SK-N-SH treated with all-trans-retinoic acid at 6 μM for 48 hours (cell line): ENCODE measurements around the gene SEC22C.

Experiments
- ATAC-seq: fragments of 200-7000 bp; cut with Tn5 transposase; 3 replicates; pipeline ENCODE4 v1.9.1; 2020; ENCODE audit warnings: mild to moderate bottlenecking, moderate library complexity
- ARNTL ChIP-seq: fragments of 450-650 bp; formaldehyde crosslinking; IDR thresholded peaks from 2 replicates; pipeline ENCODE4 v1.5.0; 2020; ENCODE audit warnings: low read depth, mild to moderate bottlenecking, moderate library complexity, borderline replicate concordance
- BACH2 ChIP-seq: fragments of 250-450 bp; sonication (Bioruptor Pico); IDR thresholded peaks from 2 replicates; pipeline ENCODE4 v1.9.0; 2021; ENCODE audit warnings: mild to moderate bottlenecking, borderline replicate concordance
- CREB5 ChIP-seq: fragments of 250-450 bp; sonication (Bioruptor Pico); IDR thresholded peaks from 2 replicates; pipeline ENCODE4 v1.5.1; 2020; ENCODE audit warnings: low read depth, mild to moderate bottlenecking, moderate library complexity
- CSDC2 ChIP-seq: fragments of 250-450 bp; sonication (Bioruptor Pico); IDR thresholded peaks from 2 replicates; pipeline ENCODE4 v1.5.0; 2020; ENCODE audit warnings: mild to moderate bottlenecking, moderate library complexity
- CSRNP3 ChIP-seq: fragments of 250-450 bp; sonication (Bioruptor Pico); IDR thresholded peaks from 2 replicates; pipeline ENCODE4 v1.5.1; 2021; ENCODE audit warnings: mild to moderate bottlenecking, moderate library complexity
- ESRRG ChIP-seq: fragments of 250-450 bp; sonication (Bioruptor Pico); IDR thresholded peaks from 2 replicates; pipeline ENCODE4 v1.6.1; 2021; ENCODE audit warnings: mild to moderate bottlenecking
- GLIS3 ChIP-seq: fragments of 250-450 bp; sonication (Bioruptor Pico); IDR thresholded peaks from 2 replicates; pipeline ENCODE4 v1.5.0; 2020; ENCODE audit warnings: mild to moderate bottlenecking, moderate library complexity
- ISL1 ChIP-seq: fragments of 250-450 bp; sonication (Bioruptor Pico); IDR thresholded peaks from 2 replicates; pipeline ENCODE4 v2.1.2; 2022; ENCODE audit warnings: mild to moderate bottlenecking, moderate library complexity
- OSR1 ChIP-seq: fragments of 250-450 bp; sonication (Bioruptor Pico); IDR thresholded peaks from 2 replicates; pipeline ENCODE4 v1.8.0; 2022; ENCODE audit warnings: moderate library complexity, mild to moderate bottlenecking, inconsistent platforms
- PATZ1 ChIP-seq: fragments of 250-450 bp; sonication (Bioruptor Pico); IDR thresholded peaks from 2 replicates; pipeline ENCODE4 v1.8.0; 2020; ENCODE audit warnings: mild to moderate bottlenecking, moderate library complexity, borderline replicate concordance
- POU6F1 ChIP-seq: fragments of 250-450 bp; sonication (Bioruptor Pico); IDR thresholded peaks from 2 replicates; pipeline ENCODE4 v1.8.0; 2021; ENCODE audit warnings: low read depth, mild to moderate bottlenecking, moderate library complexity, borderline replicate concordance
- RARB ChIP-seq: fragments of 250-450 bp; sonication (Bioruptor Pico); IDR thresholded peaks from 2 replicates; pipeline ENCODE4 v1.8.0; 2021; ENCODE audit warnings: mild to moderate bottlenecking, moderate library complexity
- SNAI2 ChIP-seq: fragments of 250-450 bp; sonication (Bioruptor Pico); IDR thresholded peaks from 2 replicates; pipeline ENCODE4 v1.5.0; 2020; ENCODE audit warnings: mild to moderate bottlenecking, moderate library complexity
- TCF4 ChIP-seq: fragments of 250-450 bp; sonication (Bioruptor Pico); IDR thresholded peaks from 2 replicates; pipeline ENCODE4 v1.8.0; 2021; ENCODE audit warnings: mild to moderate bottlenecking, moderate library complexity, borderline replicate concordance
- TOX ChIP-seq: fragments of 250-450 bp; sonication (Bioruptor Pico); IDR thresholded peaks from 2 replicates; pipeline ENCODE4 v1.8.0; 2021; ENCODE audit warnings: mild to moderate bottlenecking, moderate library complexity, borderline replicate concordance
- TSHZ2 ChIP-seq: fragments of 250-450 bp; sonication (Bioruptor Pico); IDR thresholded peaks from 2 replicates; pipeline ENCODE4 v1.5.0; 2020; ENCODE audit warnings: mild to moderate bottlenecking, moderate library complexity
- ZC3H10 ChIP-seq: fragments of 250-450 bp; sonication (Bioruptor Pico); IDR thresholded peaks from 2 replicates; pipeline ENCODE4 v1.5.1; 2021; ENCODE audit warnings: mild to moderate bottlenecking, moderate library complexity
- ZFP3 ChIP-seq: fragments of 250-450 bp; sonication (Bioruptor Pico); IDR thresholded peaks from 2 replicates; pipeline ENCODE4 v1.5.0; 2020; ENCODE audit warnings: mild to moderate bottlenecking, moderate library complexity
- ZFP30 ChIP-seq: fragments of 450-650 bp; formaldehyde crosslinking; IDR thresholded peaks from 2 replicates; pipeline ENCODE4 v1.5.0; 2022; ENCODE audit warnings: mild to moderate bottlenecking, moderate library complexity
- ZNF565 ChIP-seq: fragments of 450-650 bp; formaldehyde crosslinking; conservative IDR thresholded peaks from 2 replicates; pipeline ENCODE4 v1.5.0; 2020; ENCODE audit warnings: low read depth, mild to moderate bottlenecking, moderate library complexity
- ZNF70 ChIP-seq: fragments of 450-650 bp; formaldehyde crosslinking; IDR thresholded peaks from 2 replicates; pipeline ENCODE4 v1.5.0; 2020; ENCODE audit warnings: mild to moderate bottlenecking, moderate library complexity
- ZNF8 ChIP-seq: fragments of 450-650 bp; formaldehyde crosslinking; IDR thresholded peaks from 2 replicates; pipeline ENCODE4 v1.5.0; 2020; ENCODE audit warnings: mild to moderate bottlenecking, moderate library complexity

SEC22C gene

GRCh38 chr3:42503957-42504333 is 77.8 kb downstream of the SEC22C start:
- TF ChIP-seq ISL1 (CRISPR knock-in tag): no peak
- TF ChIP-seq ARNTL: no peak
- no peak for TF ChIP-seq ZNF70 (CRISPR knock-in tag)
- ATAC-seq: no peak

- no peak for ATAC-seq
- TF ChIP-seq PATZ1 (CRISPR knock-in tag) (no peak), ZNF70 (CRISPR knock-in tag) (no peak), ZFP30 (CRISPR knock-in tag) (no peak), CSDC2 (no peak), SNAI2 (CRISPR knock-in tag) (no peak), BACH2 (CRISPR knock-in tag) (no peak), ZNF565 (no peak), ZNF8 (CRISPR knock-in tag) (no peak), OSR1 (CRISPR knock-in tag) (no peak), GLIS3 (CRISPR knock-in tag) (no peak), TSHZ2 (CRISPR knock-in tag) (no peak), ARNTL (no peak), ZFP3 (no peak), ISL1 (CRISPR knock-in tag) (no peak), ESRRG (CRISPR knock-in tag) (no peak), ZC3H10 (no peak), TCF4 (CRISPR knock-in tag) (no peak)
- TF ChIP-seq, all 23 proteins: peak for 0
Observed at GRCh38 chr3:42503251-42503924, 78.4 kb downstream of the SEC22C start.

GRCh38 chr3:42502429-42503250 is 79.1 kb downstream of the SEC22C start, which contains the start of gene VIPR1:
Gene VIPR1 (plus strand): TSS chr3:42502643. CDS start chr3:42502736, 93 bp downstream.
- no peak for TF ChIP-seq POU6F1
- TF ChIP-seq ESRRG (CRISPR knock-in tag): no peak
- TF ChIP-seq CREB5 (CRISPR knock-in tag): no peak
- no peak for TF ChIP-seq OSR1 (CRISPR knock-in tag)
- TF ChIP-seq ZFP3: no peak
- TF ChIP-seq CSDC2: no peak
- no peak for TF ChIP-seq TCF4 (CRISPR knock-in tag)
- TF ChIP-seq RARB (CRISPR knock-in tag): no peak
- TF ChIP-seq ZNF70 (CRISPR knock-in tag): no peak
- no peak for TF ChIP-seq ZNF8 (CRISPR knock-in tag)
- no peak for TF ChIP-seq SNAI2 (CRISPR knock-in tag)
- TF ChIP-seq TOX (CRISPR knock-in tag): no peak
- no peak for TF ChIP-seq GLIS3 (CRISPR knock-in tag)
- TF ChIP-seq CSRNP3 (CRISPR knock-in tag): no peak
- ATAC-seq: peak; percentile 70
